GM12878 (cell line): ENCODE data around the gene ZNF445. TPM values are rescaled to one million over a fixed set of nuclear protein-coding genes. Genes with fewer than 3 reads are reported as not detected.

ENCODE experiments used
- ATAC-seq: fragments of 200-7000 bp; cut with Tn5 transposase; 3 replicates; pipeline ENCODE4 v1.9.1; 2020; ENCODE audit warnings: mild to moderate bottlenecking, moderate library complexity
- BruUV-seq: library from RNA; stranded (reverse); fragments of 400-500 nt; replicated peaks from 2 replicates; lab custom pipeline; 2021; lab: Mats Ljungman, UMichigan
- CTCF ChIA-PET: fragments of 300-600 bp; sonication (Branson Sonifier 250); formaldehyde crosslinking; extraction: SDS; loops from one replicate; lab custom pipeline; 2021; ENCODE audit warnings: inconsistent platforms; lab: Yijun Ruan, JAX
- POLR2A ChIA-PET: fragments of 350-600 bp; formaldehyde crosslinking; extraction: SDS; loops from one replicate; lab custom pipeline; 2021; ENCODE audit warnings: inconsistent platforms; lab: Charles Lee
- RAD21 ChIA-PET: fragments of 300-600 bp; sonication (Branson Sonifier 250); formaldehyde crosslinking; loops from one replicate; lab custom pipeline; 2023; ENCODE audit warnings: antibody characterized with exemption; ENCODE audit not compliant: unreplicated experiment; lab: Charles Lee
- SMC1A ChIA-PET: fragments of 300-600 bp; sonication (Branson Sonifier 250); formaldehyde crosslinking; loops from one replicate; lab custom pipeline; 2023; ENCODE audit not compliant: unreplicated experiment, uncharacterized antibody; lab: Charles Lee
- DNase-seq: peaks from one replicate; pipeline ENCODE4 v3.0.0-alpha.2; 2011; ENCODE audit warnings: low read depth, low spot score
- FAIRE-seq: peaks from 3 replicates; lab custom pipeline; 2011; peaks lifted over from hg19 to GRCh38; lab: Jason Lieb, UNC
- H2AFZ ChIP-seq: 2 replicates; pipeline ENCODE4 v1.6.0; 2011; ENCODE audit warnings: low read depth, low read length, control low read depth; ENCODE audit not compliant: control insufficient read depth
- H3K27ac ChIP-seq: 2 replicates; pipeline ENCODE4 v1.5.1; 2011; ENCODE audit warnings: control low read depth; ENCODE audit not compliant: control insufficient read depth, insufficient read depth
- H3K27me3 ChIP-seq, 2 experiments: replicated peaks in 1 of 2; 2 replicates each; pipeline versions ENCODE4 v1.6.0 to v1.6.1; 2011; ENCODE audit warnings: low read length in 1 of 2; ENCODE audit not compliant: control insufficient read depth in 2 of 2, insufficient read depth in 2 of 2
- H3K36me3 ChIP-seq, 2 experiments: 2 replicates each; pipeline ENCODE4 v1.5.1; 2011; ENCODE audit warnings: low read length in 1 of 2; ENCODE audit not compliant: control insufficient read depth in 2 of 2, insufficient read depth in 2 of 2
- H3K4me1 ChIP-seq: 2 replicates; pipeline ENCODE4 v1.6.1; 2011; ENCODE audit warnings: mild to moderate bottlenecking, low read length, moderate library complexity, mixed read lengths; ENCODE audit not compliant: control insufficient read depth, insufficient read depth
- H3K4me2 ChIP-seq: 2 replicates; pipeline ENCODE4 v1.6.0; 2011; ENCODE audit warnings: control low read depth; ENCODE audit not compliant: control insufficient read depth, insufficient read depth
- H3K4me3 ChIP-seq: fragments of 200-600 bp; sonication (generic); 2 replicates; pipeline ENCODE4 v1.5.1; 2016
- H3K79me2 ChIP-seq: 2 replicates; pipeline ENCODE4 v1.6.0; 2011; ENCODE audit warnings: low read length; ENCODE audit not compliant: control insufficient read depth, insufficient read depth
- H3K9ac ChIP-seq: 2 replicates; pipeline ENCODE4 v1.8.0; 2011; ENCODE audit warnings: low read length, control low read depth, mixed read lengths; ENCODE audit not compliant: control insufficient read depth, insufficient read depth
- H3K9me3 ChIP-seq: replicated peaks from 3 replicates; pipeline ENCODE4 v1.5.1; 2011; ENCODE audit warnings: mild to moderate bottlenecking, low read length; ENCODE audit not compliant: control insufficient read depth, insufficient read depth
- H4K20me1 ChIP-seq: 2 replicates; pipeline ENCODE4 v1.6.0; 2011; ENCODE audit not compliant: control insufficient read depth, insufficient read depth
- ASH2L ChIP-seq: fragments of 300-600, 200-600 bp; sonication (generic); IDR thresholded peaks from 2 replicates; pipeline ENCODE4 v1.6.1; 2017; ENCODE audit warnings: low read depth, mild to moderate bottlenecking, borderline replicate concordance
- CHD2 ChIP-seq: IDR thresholded peaks from 2 replicates; pipeline ENCODE4 v1.6.1; 2011; ENCODE audit warnings: low read depth, low read length, improper control_type of control experiment, borderline replicate concordance
- KDM1A ChIP-seq: fragments of 200-600 bp; sonication (generic); IDR thresholded peaks from 2 replicates; pipeline ENCODE4 v1.6.1; 2016; ENCODE audit warnings: borderline replicate concordance
- MAX ChIP-seq: IDR thresholded peaks from 2 replicates; pipeline ENCODE4 v1.6.1; 2012; ENCODE audit warnings: low read depth, low read length, improper control_type of control experiment
- MEF2A ChIP-seq: IDR thresholded peaks from 2 replicates; pipeline ENCODE4 v1.6.1; 2011; ENCODE audit warnings: low read depth, mild to moderate bottlenecking, low read length, moderate library complexity; ENCODE audit not compliant: insufficient read depth
- NFXL1 ChIP-seq: fragments of 450-650 bp; IDR thresholded peaks from 2 replicates; pipeline ENCODE4 v1.6.1; 2017; ENCODE audit warnings: antibody characterized with exemption, mild to moderate bottlenecking, borderline replicate concordance
- NR2F1 ChIP-seq: fragments of 450-650 bp; conservative IDR thresholded peaks from 2 replicates; pipeline ENCODE4 v1.6.1; 2017; ENCODE audit warnings: mild to moderate bottlenecking
- NRF1 ChIP-seq: conservative IDR thresholded peaks from 2 replicates; pipeline ENCODE4 v1.6.1; 2011; ENCODE audit warnings: mild to moderate bottlenecking, low read depth, low read length, improper control_type of control experiment
- SIN3A ChIP-seq: IDR thresholded peaks from 2 replicates; pipeline ENCODE4 v1.6.1; 2012; ENCODE audit warnings: low read depth, low read length, improper control_type of control experiment
- SKIL ChIP-seq: fragments of 450-650 bp; IDR thresholded peaks from 2 replicates; pipeline ENCODE4 v1.6.1; 2017; ENCODE audit warnings: mild to moderate bottlenecking, low read depth, inconsistent platforms; ENCODE audit not compliant: poor library complexity, severe bottlenecking
- SMARCA5 ChIP-seq: fragments of 450-650 bp; IDR thresholded peaks from 2 replicates; pipeline ENCODE4 v1.6.1; 2017; ENCODE audit warnings: mild to moderate bottlenecking
- SP1 ChIP-seq: IDR thresholded peaks from one replicate; pipeline ENCODE4 v1.6.1; 2011; ENCODE audit warnings: low read depth, low read length
- TCF3 ChIP-seq: IDR thresholded peaks from 2 replicates; pipeline ENCODE4 v1.6.1; 2012; ENCODE audit warnings: low read depth, mild to moderate bottlenecking, low read length, borderline replicate concordance; ENCODE audit not compliant: insufficient read depth
- WGBS: methylation state at CpG from one replicate; pipeline ENCODE4 v1.1.6; 2016; ENCODE audit warnings: low lambda C conversion rate; ENCODE audit not compliant: insufficient replicate concordance, insufficient coverage; ENCODE audit errors: missing lambda C conversion rate; 5-methylcytosine and 5-hydroxymethylcytosine counted together
- in situ Hi-C: fragments of 300-500 bp; cut with MboI; formaldehyde crosslinking; loops from 9 replicates; pipeline ENCODE4 v1.14.3; 2018; ENCODE audit warnings: mixed read lengths
- intact Hi-C: fragments of 100-400 bp; cut with micrococcal nuclease; formaldehyde crosslinking; loops from one replicate; pipeline ENCODE4 v1.14.2; 2022; ENCODE audit not compliant: unreplicated experiment
- polyA plus RNA-seq, 11 experiments: library from polyadenylated mRNA; depleted of rRNA in 4 of 11; unstranded in 6 of 11; stranded (reverse) in 5 of 11; fragments of >200 nt; fragmentation: Nextera tagmentation in 4 of 11; fragmentation: Illumina TruSeq in 1 of 11; extraction: Ambion mirVana in 4 of 11; extraction: Trizol in 1 of 11; gene quantifications; 1 replicate in 1 of 11; 2 replicates in 10 of 11; pipeline versions ENCODE4 v1.2.1 to v1.2.3, GENCODE V29; 2011 to 2016; ENCODE audit warnings: inconsistent platforms in 2 of 11, missing spikeins in 2 of 11, low read depth in 1 of 11
- total RNA-seq, 4 experiments: library from RNA; depleted of rRNA in 3 of 4; stranded (reverse); fragments of >200 nt in 3 of 4; fragmentation: Illumina TruSeq in 1 of 4; extraction: Trizol in 1 of 4; gene quantifications; 2 replicates each; pipeline versions ENCODE4 v1.2.1 to v1.2.3, GENCODE V29; 2013 to 2021
- TF ChIP-seq, protein P1 (sequence below): fragments of 450-650 bp; IDR thresholded peaks from 2 replicates; pipeline ENCODE4 v1.6.1; 2017; ENCODE audit warnings: antibody characterized with exemption, mild to moderate bottlenecking, moderate library complexity

Gene ZNF445
- total and polyA plus RNA-seq, 10 of the 15 experiments (the other 5 are each of a cell fraction or from before 2014, with no cell fraction given) = 0.80 to 14.4 (median 5.6) TPM

- Histone ChIP-seq H3K4me3 (no peak overlapping the region), H3K9me3 (no peaks in the 10 kb centered on the region), H2AFZ (no peak overlapping the region), H3K9ac (no peak overlapping the region), H3K79me2 (no peaks in the 10 kb centered on the region), H3K4me2 (no peak overlapping the region), H3K27me3 (no peaks in the 10 kb centered on the region), H3K36me3 (no peaks in the 10 kb centered on the region), H3K27ac (no peak overlapping the region), H4K20me1 (no peaks in the 10 kb centered on the region), H3K4me1 (no peaks in the 10 kb centered on the region)
- CTCF ChIA-PET = no interaction called here
- DNase-seq = no peak
- no peak for ATAC-seq
- RAD21 ChIA-PET = no interaction called here
- TF ChIP-seq SIN3A (no peak), NRF1 (no peak), ASH2L (no peak), TCF3 (no peak), SMARCA5 (no peak), NR2F1 (no peak), MAX (no peak), MEF2A (no peak), NFXL1 (no peak), CHD2 (no peak), SKIL (no peak), SP1 (no peak), KDM1A (no peak)
- TF ChIP-seq, protein P1, sequence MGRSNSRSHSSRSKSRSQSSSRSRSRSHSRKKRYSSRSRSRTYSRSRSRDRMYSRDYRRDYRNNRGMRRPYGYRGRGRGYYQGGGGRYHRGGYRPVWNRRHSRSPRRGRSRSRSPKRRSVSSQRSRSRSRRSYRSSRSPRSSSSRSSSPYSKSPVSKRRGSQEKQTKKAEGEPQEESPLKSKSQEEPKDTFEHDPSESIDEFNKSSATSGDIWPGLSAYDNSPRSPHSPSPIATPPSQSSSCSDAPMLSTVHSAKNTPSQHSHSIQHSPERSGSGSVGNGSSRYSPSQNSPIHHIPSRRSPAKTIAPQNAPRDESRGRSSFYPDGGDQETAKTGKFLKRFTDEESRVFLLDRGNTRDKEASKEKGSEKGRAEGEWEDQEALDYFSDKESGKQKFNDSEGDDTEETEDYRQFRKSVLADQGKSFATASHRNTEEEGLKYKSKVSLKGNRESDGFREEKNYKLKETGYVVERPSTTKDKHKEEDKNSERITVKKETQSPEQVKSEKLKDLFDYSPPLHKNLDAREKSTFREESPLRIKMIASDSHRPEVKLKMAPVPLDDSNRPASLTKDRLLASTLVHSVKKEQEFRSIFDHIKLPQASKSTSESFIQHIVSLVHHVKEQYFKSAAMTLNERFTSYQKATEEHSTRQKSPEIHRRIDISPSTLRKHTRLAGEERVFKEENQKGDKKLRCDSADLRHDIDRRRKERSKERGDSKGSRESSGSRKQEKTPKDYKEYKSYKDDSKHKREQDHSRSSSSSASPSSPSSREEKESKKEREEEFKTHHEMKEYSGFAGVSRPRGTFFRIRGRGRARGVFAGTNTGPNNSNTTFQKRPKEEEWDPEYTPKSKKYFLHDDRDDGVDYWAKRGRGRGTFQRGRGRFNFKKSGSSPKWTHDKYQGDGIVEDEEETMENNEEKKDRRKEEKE = no peak
- in situ Hi-C loops = no loop called here
- SMC1A ChIA-PET = no interaction called here
- 63% methylated on average over 11 of the region's 11 CpGs for WGBS
- FAIRE-seq = no peak
- intact Hi-C loops = no loop called here
- POLR2A ChIA-PET = no interaction called here
- no TSS peak for BruUV-seq
Observed at GRCh38 chr3:44416031-44417030, 61.1 kb downstream of the ZNF445 start.
